Right kidney (tissue), 1 donor: ENCODE measurements around the gene OLFM1.
"Not testable (repeated sequence)": the region's sequence is repeated elsewhere in the genome, so short reads cannot be mapped to it uniquely, and the experiment has no call there.

Source experiments
- DNase-seq: peaks from one replicate; pipeline ENCODE4 v3.0.0-alpha.2; 2016

Gene OLFM1

DNA sequence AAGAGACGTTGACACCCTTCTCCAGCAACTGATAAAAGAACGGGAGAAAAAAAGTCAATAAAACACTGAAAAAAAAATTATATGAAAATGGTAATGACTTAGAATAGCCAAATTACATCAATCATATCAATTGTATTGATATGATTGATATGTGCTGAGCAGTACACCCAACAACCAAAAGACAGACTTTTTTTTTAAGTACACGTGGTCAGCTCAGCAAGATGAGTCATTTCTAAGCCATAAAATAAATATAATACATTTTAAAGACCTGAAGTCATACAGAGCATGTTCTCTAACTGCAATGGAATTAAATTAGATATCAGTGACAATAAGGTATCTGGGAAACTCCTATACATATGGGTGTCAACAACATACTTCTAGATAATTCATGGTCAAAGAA is 30.9 kb upstream of the OLFM1 start:
- no peak for DNase-seq

DNA sequence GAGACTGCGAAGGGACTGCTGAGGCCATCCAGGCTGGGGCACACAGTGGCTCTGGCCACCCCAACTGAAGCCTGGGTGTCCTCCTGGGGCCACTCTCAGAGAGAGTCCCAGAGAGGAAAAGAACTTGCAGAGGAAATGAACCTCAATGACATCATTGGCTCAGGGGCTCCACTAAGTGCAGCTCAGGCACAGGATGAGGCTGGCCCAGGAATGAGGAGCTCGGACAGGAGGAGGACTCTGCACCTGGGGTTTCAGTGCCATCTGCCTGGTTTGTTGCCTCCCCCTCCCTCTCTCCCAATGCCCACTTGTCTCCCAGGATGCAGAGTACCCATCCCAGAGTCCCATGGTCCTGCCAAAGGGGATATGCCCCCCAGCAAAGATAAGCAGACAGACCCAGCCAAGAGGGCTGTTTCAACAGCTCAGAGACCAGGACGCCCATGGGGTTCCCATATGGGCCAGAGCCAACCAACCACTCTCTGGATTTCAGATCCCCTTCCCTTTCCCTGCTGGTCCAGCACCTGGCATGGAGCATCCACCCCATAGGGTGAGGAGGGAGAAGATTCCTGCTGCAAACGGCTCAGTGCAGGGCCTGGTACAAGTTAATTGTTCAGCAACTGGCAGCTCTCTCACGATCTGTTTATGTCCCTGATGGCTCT is 26.9 kb upstream of the OLFM1 start:
- no peak for DNase-seq

GRCh38 chr9:135061441-135061840 is 26.0 kb upstream of the OLFM1 start:
- no peak for DNase-seq

DNA sequence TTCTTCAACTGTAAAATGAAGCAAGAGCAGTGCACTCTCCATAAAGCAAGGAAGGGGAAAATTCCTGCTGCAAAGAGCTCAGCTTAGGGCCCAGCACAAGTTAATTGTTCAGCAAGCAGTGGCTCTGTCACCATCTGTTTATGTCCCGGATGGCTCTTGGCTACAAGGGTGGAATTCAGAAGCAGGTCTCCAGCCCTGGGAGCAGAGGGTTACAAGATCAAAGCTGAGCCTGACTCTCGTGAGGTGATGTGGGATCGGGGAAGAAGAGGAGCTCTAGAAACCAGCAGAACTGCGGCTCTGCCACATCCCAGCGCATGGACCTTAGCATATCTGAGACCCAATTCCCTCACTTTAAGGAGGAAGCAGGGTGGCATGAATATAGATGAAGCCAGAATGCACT is 25.2 kb upstream of the OLFM1 start:
- DNase-seq, result no peak

- DNase-seq, result not testable (repeated sequence)
These were observed 24.0 kb upstream of the OLFM1 start for GRCh38 chr9:135063466-135063865.

DNA sequence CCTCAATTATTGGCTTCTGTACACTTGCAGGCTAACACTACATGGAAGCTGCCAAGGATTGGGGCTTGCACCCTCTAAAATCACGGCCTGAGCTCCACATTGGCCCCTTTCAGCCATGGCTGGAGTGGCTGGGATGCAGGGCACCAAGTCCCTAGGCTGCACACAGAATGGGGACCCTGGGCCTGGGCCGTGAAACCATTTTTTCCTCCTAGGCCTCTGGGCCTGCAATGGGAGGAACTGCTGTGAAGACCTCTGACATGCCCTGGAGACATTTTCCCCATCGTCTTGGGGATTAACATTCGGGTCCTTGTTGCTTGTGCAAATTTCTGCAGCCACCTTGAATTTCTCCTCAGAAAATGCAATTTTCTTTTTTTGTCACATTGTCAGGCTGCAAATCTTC is 23.6 kb upstream of the OLFM1 start:
- DNase-seq, result not testable (repeated sequence)

DNA sequence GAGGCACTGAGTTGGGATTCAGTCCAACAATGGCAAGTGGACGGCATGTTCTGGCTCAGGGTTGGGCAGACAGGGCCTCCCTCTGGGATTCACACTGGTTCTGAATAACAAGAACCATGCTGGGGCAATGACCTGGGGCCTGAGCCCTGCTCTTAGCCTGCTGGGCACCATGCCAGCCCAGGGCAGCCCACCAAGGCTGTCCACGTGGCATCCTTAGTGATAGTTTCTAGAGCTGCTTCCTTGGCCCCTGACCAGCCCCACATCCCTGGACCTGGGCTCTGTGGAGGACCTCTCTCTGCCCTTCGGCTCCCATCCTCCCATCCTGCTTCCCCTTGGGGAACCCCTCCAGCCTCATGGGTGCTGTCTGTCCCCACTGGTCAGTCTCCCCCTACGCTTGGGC is 22.3 kb upstream of the OLFM1 start:
- DNase-seq, result no peak

DNA sequence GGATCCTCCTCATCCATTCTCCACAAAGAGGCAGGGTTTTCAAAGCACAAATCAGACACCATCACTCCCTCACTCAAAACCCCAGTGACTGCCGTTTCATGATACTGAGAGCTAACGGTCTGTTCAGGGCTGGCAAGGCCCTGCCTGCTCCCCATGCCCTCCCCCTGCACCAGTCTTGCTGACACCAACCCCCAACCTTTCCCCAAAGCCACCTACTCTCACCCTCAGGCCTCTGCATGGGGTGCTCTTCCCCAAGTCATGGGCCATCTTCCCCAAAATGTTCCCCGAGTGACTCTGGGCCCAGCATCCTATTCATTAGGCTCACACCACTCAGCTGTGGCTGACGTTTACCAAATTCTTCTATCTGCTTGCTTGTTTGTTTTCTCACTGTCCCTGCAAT is 21.7 kb upstream of the OLFM1 start:
- DNase-seq, result no peak

DNA sequence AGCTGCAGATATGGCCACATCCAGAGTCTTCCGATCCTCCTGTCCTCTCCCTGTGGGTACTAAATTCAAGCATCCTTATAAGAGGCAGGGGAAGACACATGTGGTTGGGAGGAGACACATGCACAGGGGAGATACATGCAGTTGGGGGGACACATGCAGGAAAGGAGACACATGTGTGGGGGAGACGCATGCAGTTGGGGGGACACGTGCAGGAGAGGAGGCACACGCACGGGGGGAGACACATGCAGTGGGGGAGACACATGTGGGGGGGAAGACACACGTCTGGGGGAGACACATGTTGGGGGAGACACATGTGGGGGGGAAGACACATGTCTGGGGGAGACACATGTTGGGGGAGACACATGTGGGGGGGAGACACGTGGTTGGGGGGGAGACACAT is 21.2 kb upstream of the OLFM1 start:
- no peak for DNase-seq

DNA sequence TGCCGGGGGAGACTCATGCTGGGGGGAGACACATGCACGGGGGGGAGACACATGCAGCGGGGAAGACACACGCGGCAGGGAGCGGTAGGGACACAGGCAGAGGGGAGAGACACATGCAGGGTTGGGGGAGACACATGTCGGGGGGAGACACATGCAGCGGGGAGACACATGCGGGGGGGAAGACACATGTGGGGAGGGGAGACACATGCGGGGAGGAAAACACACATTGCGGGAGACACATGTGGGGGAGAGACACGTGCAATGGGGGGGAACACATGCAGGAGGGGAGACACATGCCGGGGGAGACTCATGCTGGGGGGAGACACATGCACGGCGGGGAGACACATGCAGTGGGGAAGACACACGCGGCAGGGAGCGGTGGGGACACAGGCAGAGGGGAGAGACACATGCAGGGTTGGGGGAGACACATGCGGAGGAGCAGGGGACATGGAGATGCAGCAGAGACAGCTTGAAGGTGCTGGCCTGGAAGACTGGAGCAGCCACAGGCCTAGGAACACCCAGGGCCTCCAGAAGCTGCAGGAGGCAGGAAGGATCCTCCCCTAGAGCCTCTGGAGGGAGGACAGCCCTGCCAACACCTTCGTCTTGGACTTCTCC is 20.3 kb upstream of the OLFM1 start:
- no peak for DNase-seq

DNA sequence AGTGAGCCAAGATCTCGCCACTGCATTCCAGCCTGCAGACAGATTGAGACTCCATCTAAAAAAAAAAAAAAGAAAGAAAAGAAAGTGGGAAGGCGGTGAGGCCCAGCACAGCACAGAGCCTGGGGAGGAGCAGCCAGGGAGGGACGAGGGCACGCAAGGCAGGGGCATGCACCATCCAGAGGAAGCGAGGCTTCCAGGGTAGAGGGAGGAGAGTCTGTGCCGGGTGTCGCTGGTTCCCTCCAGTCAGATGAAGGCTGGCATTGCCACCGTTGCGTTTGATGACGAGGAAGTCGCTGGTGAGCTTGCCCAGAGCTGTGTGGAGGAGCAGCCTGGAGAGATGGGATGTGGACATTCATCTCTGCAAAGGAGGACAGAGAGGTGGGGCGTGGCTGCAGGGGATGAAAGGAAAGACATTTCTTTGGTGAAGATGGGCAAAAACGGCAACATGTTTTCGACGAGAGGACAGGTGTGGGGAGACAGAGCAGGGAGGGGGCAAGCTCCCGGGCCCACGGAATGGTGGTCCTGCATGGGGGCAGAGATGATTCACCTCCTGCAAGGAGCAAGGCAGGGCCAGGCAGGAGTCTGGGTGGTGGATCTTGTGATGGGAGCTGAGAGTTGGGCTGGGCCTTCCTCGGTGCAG is 18.6 kb upstream of the OLFM1 start:
- DNase-seq, result no peak

DNA sequence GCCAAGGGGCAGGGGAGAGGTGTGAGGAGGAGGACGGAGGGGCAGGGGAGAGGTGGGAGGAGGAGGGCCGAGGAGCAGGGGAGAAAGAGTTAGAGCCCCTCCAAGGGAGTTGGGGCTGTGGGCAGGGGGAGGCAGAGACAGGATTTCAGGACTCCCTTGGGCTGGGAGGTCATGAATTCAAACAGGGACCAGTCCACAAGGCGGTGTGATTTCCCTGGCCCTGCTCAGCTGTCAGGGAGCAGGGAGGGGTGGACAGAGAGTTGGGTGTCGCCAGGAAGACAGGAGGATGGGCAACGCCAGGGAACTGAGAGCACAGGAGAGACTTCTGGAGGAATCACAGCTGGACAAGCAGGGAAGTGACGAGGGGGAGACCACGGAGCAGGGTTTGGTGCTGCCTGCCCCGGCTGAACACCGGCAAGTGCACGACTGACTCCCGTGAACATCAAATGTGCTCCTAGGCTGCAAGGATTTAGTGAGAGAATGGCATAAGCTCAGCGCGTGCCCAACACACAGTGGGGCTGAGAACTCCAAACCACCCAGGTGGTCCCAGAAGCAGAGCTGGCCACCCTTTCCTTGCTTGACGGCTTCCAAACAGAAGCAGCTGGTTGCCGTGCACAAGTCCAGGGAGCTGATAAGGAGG is 17.8 kb upstream of the OLFM1 start:
- no peak for DNase-seq

GRCh38 chr9:135070198-135070951 is 17.1 kb upstream of the OLFM1 start:
- no peak for DNase-seq

GRCh38 chr9:135070964-135071735 is 16.3 kb upstream of the OLFM1 start:
- DNase-seq, result no peak

- no peak for DNase-seq
These were observed 14.3 kb upstream of the OLFM1 start for GRCh38 chr9:135073081-135073740.

DNA sequence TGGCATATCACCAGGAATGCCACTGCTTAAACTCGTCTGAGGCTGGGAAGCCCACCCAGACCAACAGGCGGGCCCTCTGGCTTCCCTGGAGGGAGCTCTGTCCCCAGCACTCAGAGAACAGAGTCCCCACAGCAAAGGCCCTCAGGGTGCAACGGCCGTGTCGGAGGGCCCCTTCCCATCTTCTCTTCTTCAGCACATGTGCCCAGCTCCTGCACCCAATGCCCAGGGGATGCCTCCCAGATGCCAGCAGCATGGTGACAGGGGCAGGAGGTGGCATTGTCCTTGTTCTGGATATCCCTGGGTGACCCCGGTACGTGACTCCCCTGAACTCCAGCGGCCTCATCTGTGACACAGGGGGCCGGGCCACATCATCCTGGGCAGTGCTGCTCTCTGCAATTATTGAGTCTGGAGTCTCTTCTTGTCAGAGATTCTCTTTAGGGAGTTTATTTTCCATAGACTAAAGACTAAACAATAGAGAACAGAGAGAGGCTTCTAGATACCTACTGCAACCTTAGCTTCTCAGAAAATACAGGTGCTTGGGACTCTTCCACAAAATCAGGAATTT is 13.6 kb upstream of the OLFM1 start:
- DNase-seq, result no peak

GRCh38 chr9:135074354-135075233 is 12.9 kb upstream of the OLFM1 start:
- no peak for DNase-seq

DNA sequence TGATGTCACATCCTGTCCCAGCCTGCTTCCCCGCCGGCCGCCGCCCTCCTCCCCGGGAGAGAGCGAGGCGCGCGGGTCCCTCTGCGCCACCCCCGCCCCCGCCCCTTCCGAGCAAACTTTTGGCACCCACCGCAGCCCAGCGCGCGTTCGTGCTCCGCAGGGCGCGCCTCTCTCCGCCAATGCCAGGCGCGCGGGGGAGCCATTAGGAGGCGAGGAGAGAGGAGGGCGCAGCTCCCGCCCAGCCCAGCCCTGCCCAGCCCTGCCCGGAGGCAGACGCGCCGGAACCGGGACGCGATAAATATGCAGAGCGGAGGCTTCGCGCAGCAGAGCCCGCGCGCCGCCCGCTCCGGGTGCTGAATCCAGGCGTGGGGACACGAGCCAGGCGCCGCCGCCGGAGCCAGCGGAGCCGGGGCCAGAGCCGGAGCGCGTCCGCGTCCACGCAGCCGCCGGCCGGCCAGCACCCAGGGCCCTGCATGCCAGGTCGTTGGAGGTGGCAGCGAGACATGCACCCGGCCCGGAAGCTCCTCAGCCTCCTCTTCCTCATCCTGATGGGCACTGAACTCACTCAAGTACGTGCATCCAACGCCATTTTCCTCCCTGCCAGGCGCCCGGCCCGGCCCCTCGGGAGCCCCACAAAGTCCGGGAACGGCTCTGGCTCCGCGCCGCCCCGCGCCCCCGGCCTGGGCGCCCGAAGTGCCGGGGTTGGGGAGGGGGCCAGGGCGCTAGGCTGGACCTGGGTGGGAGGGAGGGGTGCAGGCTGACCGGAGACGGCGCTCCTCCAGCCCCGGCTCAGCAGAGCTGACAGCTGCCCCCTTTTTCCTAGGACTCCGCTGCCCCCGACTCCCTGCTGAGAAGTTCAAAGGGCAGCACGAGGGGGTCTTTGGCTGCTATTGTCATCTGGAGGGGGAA is 12.0 kb upstream of the OLFM1 start:
- DNase-seq, result peak; percentile 44
